ENCODE data around the gene EHMT1.

GRCh38 chr9:137788561-137789294 is 169.9 kb downstream of the EHMT1 start:
- TF ChIP-seq CTCF (IDR thresholded peaks at IDR 0.05) (no peak), POLR2A (IDR thresholded peaks at IDR 0.05) (no peak)

All from right lobe of liver (tissue), 4 donors.